HG03460 (cell line): ENCODE measurements around the gene JAKMIP1.

Source experiments
- ATAC-seq: cut with Tn5 transposase; IDR thresholded peaks from one replicate; pipeline ENCODE4 v1.9.1; 2021; ENCODE audit not compliant: unreplicated experiment

The JAKMIP1 gene

GRCh38 chr4:5976431-5976830 is 223.9 kb downstream of the JAKMIP1 start:
- ATAC-seq, result no peak
